HEK293 (cell line): ENCODE data around the gene RALY.

ENCODE experiments used
- CTCF ChIA-PET: fragments of 350-600 bp; formaldehyde crosslinking; extraction: SDS; loops from one replicate; lab custom pipeline; 2021; ENCODE audit warnings: antibody characterized with exemption; lab: Yijun Ruan, JAX
- POLR2A ChIA-PET: fragments of 300-600 bp; formaldehyde crosslinking; extraction: SDS; loops from one replicate; lab custom pipeline; 2020; ENCODE audit warnings: antibody characterized with exemption, inconsistent platforms; lab: Yijun Ruan, JAX
- H3K27ac ChIP-seq: fragments of 200-500 bp; sonication (Bioruptor generic); 2 replicates; pipeline ENCODE4 v1.5.1; 2014; ENCODE audit warnings: low read depth, low read length, control low read depth, inconsistent platforms; ENCODE audit errors: extremely low read depth
- H3K36me3 ChIP-seq, 2 experiments: fragments of 200-500 bp in 1 of 2; sonication (Bioruptor generic) in 1 of 2; 1 replicate in 1 of 2; 2 replicates in 1 of 2; pipeline ENCODE4 v1.5.1; 2014 to 2017; ENCODE audit warnings: inconsistent platforms in 2 of 2, low read length in 2 of 2; ENCODE audit not compliant: control insufficient read depth in 2 of 2, insufficient read depth in 1 of 2
- H3K4me1 ChIP-seq: fragments of 200-500 bp; sonication (Bioruptor generic); 2 replicates; pipeline ENCODE4 v1.5.1; 2014; ENCODE audit warnings: mild to moderate bottlenecking, low read length, inconsistent platforms; ENCODE audit not compliant: control insufficient read depth, insufficient read depth
- H3K4me3 ChIP-seq: 2 replicates; pipeline ENCODE4 v1.5.1; 2011; ENCODE audit warnings: low read depth, mild to moderate bottlenecking, control low read depth, low read length, moderate library complexity
- H3K9me3 ChIP-seq: fragments of 200-500 bp; sonication (Bioruptor generic); 2 replicates; pipeline ENCODE4 v1.5.1; 2014; ENCODE audit warnings: low read depth, low read length, inconsistent platforms; ENCODE audit not compliant: control insufficient read depth, insufficient read depth
- GLI2 ChIP-seq: fragments of 450-650 bp; formaldehyde crosslinking; IDR thresholded peaks from 2 replicates; pipeline ENCODE4; 2017; ENCODE audit warnings: missing biosample characterization, missing genetic modification characterization, low read depth, borderline replicate concordance
- HOXA7 ChIP-seq: sonication (generic); formaldehyde crosslinking; IDR thresholded peaks from 2 replicates; pipeline ENCODE4 v1.8.1; 2022; ENCODE audit warnings: missing genetic modification reagents, borderline replicate concordance
- PRDM1 ChIP-seq: fragments of 450-650 bp; formaldehyde crosslinking; IDR thresholded peaks from 2 replicates; pipeline ENCODE4; 2016; ENCODE audit warnings: missing biosample characterization, missing genetic modification characterization
- SP2 ChIP-seq: fragments of 450-650 bp; formaldehyde crosslinking; IDR thresholded peaks from 2 replicates; pipeline ENCODE4 v1.5.1; 2016; ENCODE audit warnings: missing biosample characterization, missing genetic modification characterization
- SP7 ChIP-seq: fragments of 450-650 bp; formaldehyde crosslinking; IDR thresholded peaks from 2 replicates; pipeline ENCODE4 v1.5.1; 2016; ENCODE audit warnings: missing biosample characterization, missing genetic modification characterization
- ZBTB20 ChIP-seq: fragments of 450-650 bp; formaldehyde crosslinking; IDR thresholded peaks from 2 replicates; pipeline ENCODE4 v1.5.1; 2016; ENCODE audit warnings: missing biosample characterization, missing genetic modification characterization
- ZIC2 ChIP-seq: fragments of 450-650 bp; formaldehyde crosslinking; IDR thresholded peaks from 2 replicates; pipeline ENCODE4 v1.5.1; 2016; ENCODE audit warnings: missing biosample characterization, missing genetic modification characterization
- ZNF112 ChIP-seq: fragments of 450-650 bp; formaldehyde crosslinking; IDR thresholded peaks from 2 replicates; pipeline ENCODE4 v1.5.0; 2017; ENCODE audit warnings: missing biosample characterization, missing genetic modification characterization
- ZNF132 ChIP-seq: fragments of 450-650 bp; formaldehyde crosslinking; IDR thresholded peaks from 2 replicates; pipeline ENCODE4 v1.5.1; 2017; ENCODE audit warnings: missing biosample characterization, missing genetic modification characterization, borderline replicate concordance
- ZNF133 ChIP-seq: fragments of 450-650 bp; formaldehyde crosslinking; IDR thresholded peaks from 2 replicates; pipeline ENCODE4 v1.5.1; 2016; ENCODE audit warnings: missing biosample characterization, missing genetic modification characterization
- ZNF169 ChIP-seq: fragments of 450-650 bp; formaldehyde crosslinking; IDR thresholded peaks from 2 replicates; pipeline ENCODE4 v1.5.1; 2016; ENCODE audit warnings: missing biosample characterization, missing genetic modification characterization
- ZNF19 ChIP-seq: fragments of 450-650 bp; formaldehyde crosslinking; IDR thresholded peaks from 2 replicates; pipeline ENCODE4; 2016; ENCODE audit warnings: missing biosample characterization, missing genetic modification characterization, low read depth
- ZNF214 ChIP-seq: fragments of 450-650 bp; formaldehyde crosslinking; IDR thresholded peaks from 2 replicates; pipeline ENCODE4 v1.5.1; 2017; ENCODE audit warnings: missing biosample characterization, mild to moderate bottlenecking, missing genetic modification characterization, borderline replicate concordance
- ZNF248 ChIP-seq: fragments of 450-650 bp; formaldehyde crosslinking; IDR thresholded peaks from 2 replicates; pipeline ENCODE4 v1.5.1; 2017; ENCODE audit warnings: missing biosample characterization, missing genetic modification characterization
- ZNF274 ChIP-seq, 2 experiments: fragments of 200-500 bp in 1 of 2; fragments of 450-650 bp in 1 of 2; sonication (Bioruptor generic) in 1 of 2; formaldehyde crosslinking in 1 of 2; IDR thresholded peaks; 2 replicates each; pipeline versions ENCODE4 v1.5.1 to v1.6.1; 2014 to 2016; ENCODE audit warnings: borderline replicate concordance in 1 of 2, inconsistent platforms in 1 of 2, low read length in 1 of 2, missing biosample characterization in 1 of 2, missing genetic modification characterization in 1 of 2
- ZNF302 ChIP-seq: fragments of 450-650 bp; formaldehyde crosslinking; IDR thresholded peaks from 2 replicates; pipeline ENCODE4 v1.5.1; 2016; ENCODE audit warnings: missing biosample characterization, missing genetic modification characterization, low read depth
- ZNF324 ChIP-seq: fragments of 450-650 bp; formaldehyde crosslinking; IDR thresholded peaks from 2 replicates; pipeline ENCODE4 v1.5.1; 2016; ENCODE audit warnings: missing biosample characterization, missing genetic modification characterization
- ZNF350 ChIP-seq: fragments of 450-650 bp; formaldehyde crosslinking; IDR thresholded peaks from 2 replicates; pipeline ENCODE4 v1.5.0; 2017; ENCODE audit warnings: missing biosample characterization, mild to moderate bottlenecking, missing genetic modification characterization
- ZNF404 ChIP-seq: fragments of 450-650 bp; formaldehyde crosslinking; IDR thresholded peaks from 2 replicates; pipeline ENCODE4 v1.5.1; 2017; ENCODE audit warnings: missing biosample characterization, missing genetic modification characterization
- ZNF426 ChIP-seq: fragments of 450-650 bp; formaldehyde crosslinking; IDR thresholded peaks from 2 replicates; pipeline ENCODE4 v1.5.1; 2017; ENCODE audit warnings: missing biosample characterization, missing genetic modification characterization, mild to moderate bottlenecking, inconsistent platforms, moderate library complexity
- ZNF433 ChIP-seq: fragments of 450-650 bp; formaldehyde crosslinking; IDR thresholded peaks from 2 replicates; pipeline ENCODE4 v1.5.1; 2016; ENCODE audit warnings: missing biosample characterization, missing genetic modification characterization, low read depth
- ZNF510 ChIP-seq: fragments of 450-650 bp; formaldehyde crosslinking; IDR thresholded peaks from 2 replicates; pipeline ENCODE4 v1.5.1; 2018; ENCODE audit warnings: mild to moderate bottlenecking, missing genetic modification characterization, missing biosample characterization; ENCODE audit not compliant: insufficient replicate concordance
- ZNF558 ChIP-seq: fragments of 450-650 bp; formaldehyde crosslinking; IDR thresholded peaks from 2 replicates; pipeline ENCODE4 v1.5.1; 2016; ENCODE audit warnings: missing biosample characterization, missing genetic modification characterization
- ZNF560 ChIP-seq: fragments of 450-650 bp; formaldehyde crosslinking; IDR thresholded peaks from 2 replicates; pipeline ENCODE4 v1.5.1; 2017; ENCODE audit warnings: missing biosample characterization, missing genetic modification characterization, borderline replicate concordance
- ZNF596 ChIP-seq: fragments of 450-650 bp; IDR thresholded peaks from 2 replicates; pipeline ENCODE4 v1.5.0; 2018; ENCODE audit warnings: missing biosample characterization, mild to moderate bottlenecking, missing genetic modification characterization, moderate library complexity
- ZNF621 ChIP-seq: fragments of 450-650 bp; formaldehyde crosslinking; IDR thresholded peaks from 2 replicates; pipeline ENCODE4 v1.5.1; 2017; ENCODE audit warnings: missing biosample characterization, missing genetic modification characterization
- ZNF658 ChIP-seq: fragments of 450-650 bp; formaldehyde crosslinking; IDR thresholded peaks from 2 replicates; pipeline ENCODE4; 2016; ENCODE audit warnings: missing biosample characterization, missing genetic modification characterization
- TF ChIP-seq, protein P1 (sequence below): fragments of 450-650 bp; formaldehyde crosslinking; IDR thresholded peaks from 2 replicates; pipeline ENCODE4 v1.5.1; 2017; ENCODE audit warnings: missing biosample characterization, mild to moderate bottlenecking, missing genetic modification characterization, moderate library complexity
- TF ChIP-seq, protein P2 (sequence below): sonication (generic); formaldehyde crosslinking; IDR thresholded peaks from 2 replicates; pipeline ENCODE4 v1.8.1; 2022; ENCODE audit warnings: mild to moderate bottlenecking, moderate library complexity, missing genetic modification reagents
- TF ChIP-seq, protein P3 (sequence below): fragments of 450-650 bp; formaldehyde crosslinking; optimal IDR thresholded peaks from 2 replicates; pipeline ENCODE3; 2016; ENCODE audit warnings: missing biosample characterization, mild to moderate bottlenecking, missing genetic modification characterization
- TF ChIP-seq, protein P4 (sequence below): fragments of 450-650 bp; formaldehyde crosslinking; IDR thresholded peaks from 2 replicates; pipeline ENCODE4 v1.5.1; 2016; ENCODE audit warnings: missing biosample characterization, missing genetic modification characterization

Gene RALY

DNA sequence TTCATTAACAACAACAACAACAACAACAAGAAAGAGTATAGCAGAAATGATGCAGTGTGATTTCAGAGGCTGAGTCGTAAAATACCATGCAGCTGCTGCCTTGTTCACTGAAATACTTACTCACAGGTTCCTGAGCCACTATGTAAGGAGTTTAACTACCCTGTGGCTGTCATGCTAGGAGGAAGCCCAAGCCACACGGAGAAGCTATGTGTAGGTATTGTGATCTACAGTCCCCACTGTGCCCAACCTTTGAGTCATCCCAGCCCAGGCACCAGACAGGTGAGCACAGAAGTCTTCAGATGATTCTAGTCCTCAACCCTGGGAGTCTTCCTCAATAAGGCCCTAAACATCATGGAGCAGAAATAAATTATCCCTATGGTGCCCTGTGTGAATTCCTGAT is 14.6 kb upstream of the RALY start:
- no peaks in the 10 kb centered on the region for H3K9me3 ChIP-seq
- no peak for TF ChIP-seq ZNF248 (tag by site-specific recombination)
- TF ChIP-seq ZNF596 (tag by site-specific recombination), result no peak
- TF ChIP-seq ZNF302, result no peak
- no peak for TF ChIP-seq ZNF324 (tag by site-specific recombination)
- no peak for TF ChIP-seq SP7
- TF ChIP-seq ZNF621 (tag by site-specific recombination), result no peak
- TF ChIP-seq PRDM1 (tag by site-specific recombination), result no peak
- TF ChIP-seq GLI2 (tag by site-specific recombination), result no peak
- no peak for TF ChIP-seq ZIC2
- no peak for TF ChIP-seq ZNF433 (tag by site-specific recombination)
- TF ChIP-seq, protein P1, sequence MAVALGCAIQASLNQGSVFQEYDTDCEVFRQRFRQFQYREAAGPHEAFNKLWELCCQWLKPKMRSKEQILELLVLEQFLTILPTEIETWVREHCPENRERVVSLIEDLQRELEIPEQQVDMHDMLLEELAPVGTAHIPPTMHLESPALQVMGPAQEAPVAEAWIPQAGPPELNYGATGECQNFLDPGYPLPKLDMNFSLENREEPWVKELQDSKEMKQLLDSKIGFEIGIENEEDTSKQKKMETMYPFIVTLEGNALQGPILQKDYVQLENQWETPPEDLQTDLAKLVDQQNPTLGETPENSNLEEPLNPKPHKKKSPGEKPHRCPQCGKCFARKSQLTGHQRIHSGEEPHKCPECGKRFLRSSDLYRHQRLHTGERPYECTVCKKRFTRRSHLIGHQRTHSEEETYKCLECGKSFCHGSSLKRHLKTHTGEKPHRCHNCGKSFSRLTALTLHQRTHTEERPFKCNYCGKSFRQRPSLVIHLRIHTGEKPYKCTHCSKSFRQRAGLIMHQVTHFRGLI (tag by site-specific recombination), result no peak
- TF ChIP-seq, protein P2, sequence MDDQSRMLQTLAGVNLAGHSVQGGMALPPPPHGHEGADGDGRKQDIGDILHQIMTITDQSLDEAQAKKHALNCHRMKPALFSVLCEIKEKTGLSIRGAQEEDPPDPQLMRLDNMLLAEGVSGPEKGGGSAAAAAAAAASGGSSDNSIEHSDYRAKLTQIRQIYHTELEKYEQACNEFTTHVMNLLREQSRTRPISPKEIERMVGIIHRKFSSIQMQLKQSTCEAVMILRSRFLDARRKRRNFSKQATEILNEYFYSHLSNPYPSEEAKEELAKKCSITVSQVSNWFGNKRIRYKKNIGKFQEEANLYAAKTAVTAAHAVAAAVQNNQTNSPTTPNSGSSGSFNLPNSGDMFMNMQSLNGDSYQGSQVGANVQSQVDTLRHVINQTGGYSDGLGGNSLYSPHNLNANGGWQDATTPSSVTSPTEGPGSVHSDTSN (CRISPR knock-in tag), result no peak
- no peak for TF ChIP-seq ZNF404
- no peak for TF ChIP-seq ZNF510
- TF ChIP-seq ZNF112 (tag by site-specific recombination), result no peak
- TF ChIP-seq, protein P3, sequence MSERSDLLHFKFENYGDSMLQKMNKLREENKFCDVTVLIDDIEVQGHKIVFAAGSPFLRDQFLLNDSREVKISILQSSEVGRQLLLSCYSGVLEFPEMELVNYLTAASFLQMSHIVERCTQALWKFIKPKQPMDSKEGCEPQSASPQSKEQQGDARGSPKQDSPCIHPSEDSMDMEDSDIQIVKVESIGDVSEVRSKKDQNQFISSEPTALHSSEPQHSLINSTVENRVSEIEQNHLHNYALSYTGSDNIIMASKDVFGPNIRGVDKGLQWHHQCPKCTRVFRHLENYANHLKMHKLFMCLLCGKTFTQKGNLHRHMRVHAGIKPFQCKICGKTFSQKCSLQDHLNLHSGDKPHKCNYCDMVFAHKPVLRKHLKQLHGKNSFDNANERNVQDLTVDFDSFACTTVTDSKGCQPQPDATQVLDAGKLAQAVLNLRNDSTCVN (tag by site-specific recombination), result no peak
- TF ChIP-seq ZNF169 (tag by site-specific recombination), result no peak
- POLR2A ChIA-PET, result no interaction called here

DNA sequence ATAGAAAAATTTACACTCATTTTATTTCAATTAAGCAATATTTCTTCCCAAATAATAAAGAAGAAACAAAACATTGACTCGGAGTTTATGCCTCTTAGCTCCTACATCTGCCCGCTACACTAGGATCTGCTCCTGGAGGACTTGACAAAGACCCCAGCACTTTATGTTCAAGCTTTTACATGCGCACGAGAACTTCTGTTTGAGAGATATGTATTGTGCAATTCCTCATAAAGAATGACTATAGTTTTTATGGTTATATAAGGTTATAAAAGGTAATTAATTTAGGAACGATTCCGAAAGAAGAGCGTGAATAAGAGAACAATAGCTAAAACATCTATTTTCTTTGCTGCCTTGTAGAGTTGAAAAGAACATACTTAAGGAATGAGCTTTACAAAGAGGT is 12.4 kb upstream of the RALY start:
- CTCF ChIA-PET, result interaction anchor here (0.6 kb wide), 1 partner anchor 16 kb away, joined by 3 read pairs; no protein-coding TSS in a partner anchor
- no peaks in the 10 kb centered on the region for H3K9me3 ChIP-seq
- no peak overlapping the region for H3K4me3 ChIP-seq
- POLR2A ChIA-PET, result interaction anchor here (2.8 kb wide), 1 partner anchor 11 kb away, joined by 14 read pairs; the partner anchor contains the start of gene RALY
- no peaks in the 10 kb centered on the region for H3K4me1 ChIP-seq
- no peak overlapping the region for H3K27ac ChIP-seq
- H3K36me3 ChIP-seq, result no peaks in the 10 kb centered on the region
- TF ChIP-seq ZNF133 (tag by site-specific recombination) (no peak), ZNF350 (tag by site-specific recombination) (no peak), ZNF658 (tag by site-specific recombination) (no peak), ZNF560 (tag by site-specific recombination) (no peak), ZNF426 (tag by site-specific recombination) (no peak), ZNF274 (IDR thresholded peaks at IDR 0.05; ENCODE audit: low read length) (no peak), ZNF274 (tag by site-specific recombination; IDR thresholded peaks at IDR 0.05; ENCODE audit: borderline replicate concordance) (no peak), SP2 (tag by site-specific recombination) (no peak), ZNF404 (no peak), HOXA7 (no peak), ZBTB20 (no peak), ZNF132 (tag by site-specific recombination) (no peak), ZNF558 (no peak), ZNF621 (tag by site-specific recombination) (no peak), ZNF19 (tag by site-specific recombination) (no peak), ZNF214 (tag by site-specific recombination) (no peak)
- TF ChIP-seq, protein P4, sequence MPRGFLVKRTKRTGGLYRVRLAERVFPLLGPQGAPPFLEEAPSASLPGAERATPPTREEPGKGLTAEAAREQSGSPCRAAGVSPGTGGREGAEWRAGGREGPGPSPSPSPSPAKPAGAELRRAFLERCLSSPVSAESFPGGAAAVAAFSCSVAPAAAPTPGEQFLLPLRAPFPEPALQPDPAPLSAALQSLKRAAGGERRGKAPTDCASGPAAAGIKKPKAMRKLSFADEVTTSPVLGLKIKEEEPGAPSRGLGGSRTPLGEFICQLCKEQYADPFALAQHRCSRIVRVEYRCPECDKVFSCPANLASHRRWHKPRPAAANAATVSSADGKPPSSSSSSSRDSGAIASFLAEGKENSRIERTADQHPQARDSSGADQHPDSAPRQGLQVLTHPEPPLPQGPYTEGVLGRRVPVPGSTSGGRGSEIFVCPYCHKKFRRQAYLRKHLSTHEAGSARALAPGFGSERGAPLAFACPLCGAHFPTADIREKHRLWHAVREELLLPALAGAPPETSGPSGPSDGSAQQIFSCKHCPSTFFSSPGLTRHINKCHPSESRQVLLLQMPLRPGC (tag by site-specific recombination), result no peak

More for the DNA sequence above, 14.6 kb upstream of the RALY start:
- H3K36me3 ChIP-seq, result no peaks in the 10 kb centered on the region
- CTCF ChIA-PET, result no interaction called here
- no peaks in the 10 kb centered on the region for H3K4me1 ChIP-seq
- H3K27ac ChIP-seq, result no peak overlapping the region
- no peak overlapping the region for H3K4me3 ChIP-seq
